Neural progenitor cell (in vitro differentiated cells): ENCODE results near the gene FAM117B.

ENCODE experiments used
- CTCF ChIP-seq: fragments of 200-600 bp; sonication (generic); IDR thresholded peaks from 2 replicates; pipeline ENCODE4 v1.5.1; 2017; ENCODE audit warnings: antibody characterized with exemption, mild to moderate bottlenecking
- EZH2 ChIP-seq: fragments of 200-600 bp; sonication (generic); IDR thresholded peaks from 2 replicates; pipeline ENCODE4 v1.6.1; 2017; ENCODE audit warnings: antibody characterized with exemption, mild to moderate bottlenecking, moderate library complexity
- EZH2phosphoT487 ChIP-seq: fragments of 200-600 bp; sonication (generic); IDR thresholded peaks from 2 replicates; pipeline ENCODE4 v1.6.1; 2017; ENCODE audit warnings: antibody characterized with exemption

GRCh38 chr2:202765436-202765835 is 130.7 kb downstream of the FAM117B start:
- no peak for TF ChIP-seq CTCF
- no peak for TF ChIP-seq EZH2
- TF ChIP-seq EZH2phosphoT487: no peak
